AG08395 (cell line): Measurements from ENCODE around the gene A1BG.
A peak's percentile ranks its signal among the peaks of the same experiment; 100 is the strongest.

Experiments
- DNase-seq: peaks from one replicate; pipeline ENCODE4 v3.0.0; 2012; ENCODE audit warnings: mixed read lengths, low spot score

The A1BG gene, protein sequence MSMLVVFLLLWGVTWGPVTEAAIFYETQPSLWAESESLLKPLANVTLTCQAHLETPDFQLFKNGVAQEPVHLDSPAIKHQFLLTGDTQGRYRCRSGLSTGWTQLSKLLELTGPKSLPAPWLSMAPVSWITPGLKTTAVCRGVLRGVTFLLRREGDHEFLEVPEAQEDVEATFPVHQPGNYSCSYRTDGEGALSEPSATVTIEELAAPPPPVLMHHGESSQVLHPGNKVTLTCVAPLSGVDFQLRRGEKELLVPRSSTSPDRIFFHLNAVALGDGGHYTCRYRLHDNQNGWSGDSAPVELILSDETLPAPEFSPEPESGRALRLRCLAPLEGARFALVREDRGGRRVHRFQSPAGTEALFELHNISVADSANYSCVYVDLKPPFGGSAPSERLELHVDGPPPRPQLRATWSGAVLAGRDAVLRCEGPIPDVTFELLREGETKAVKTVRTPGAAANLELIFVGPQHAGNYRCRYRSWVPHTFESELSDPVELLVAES

GRCh38 chr19:58352760-58353671 is at the start of gene A1BG:
TSS of gene A1BG (minus strand) at chr19:58353492. CDS start at chr19:58353437, 55 bp downstream.
- DNase-seq = no peak

DNA sequence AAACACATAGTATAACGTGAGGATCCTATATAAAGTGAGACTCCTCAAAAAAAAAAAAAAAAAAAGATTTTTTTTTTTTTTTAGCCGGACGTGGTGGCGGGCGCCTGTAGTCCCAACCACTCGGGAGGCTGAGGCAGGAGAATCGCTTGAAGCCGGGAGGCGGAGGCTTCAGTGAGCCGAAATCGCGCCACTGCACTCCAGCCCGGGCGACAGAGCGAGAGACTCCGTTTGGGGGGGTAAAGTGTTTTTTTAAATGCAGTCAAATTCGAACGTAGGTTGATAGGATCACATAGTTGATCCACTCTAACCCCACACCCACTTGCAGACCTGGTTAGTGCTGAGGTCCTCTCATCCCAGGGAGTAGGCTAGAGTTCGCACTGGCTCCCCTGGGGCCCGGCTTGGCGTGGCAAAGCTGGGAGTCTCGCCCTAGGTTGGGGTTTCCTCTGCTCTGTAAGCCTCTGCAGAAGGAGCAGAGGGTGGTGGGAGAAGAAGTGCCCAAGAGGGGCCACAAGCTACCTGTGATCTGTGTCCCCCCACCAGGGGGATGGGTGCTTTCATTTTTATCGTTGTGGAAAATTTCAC is 48.6 kb upstream of the A1BG start:
- DNase-seq = no peak

DNA sequence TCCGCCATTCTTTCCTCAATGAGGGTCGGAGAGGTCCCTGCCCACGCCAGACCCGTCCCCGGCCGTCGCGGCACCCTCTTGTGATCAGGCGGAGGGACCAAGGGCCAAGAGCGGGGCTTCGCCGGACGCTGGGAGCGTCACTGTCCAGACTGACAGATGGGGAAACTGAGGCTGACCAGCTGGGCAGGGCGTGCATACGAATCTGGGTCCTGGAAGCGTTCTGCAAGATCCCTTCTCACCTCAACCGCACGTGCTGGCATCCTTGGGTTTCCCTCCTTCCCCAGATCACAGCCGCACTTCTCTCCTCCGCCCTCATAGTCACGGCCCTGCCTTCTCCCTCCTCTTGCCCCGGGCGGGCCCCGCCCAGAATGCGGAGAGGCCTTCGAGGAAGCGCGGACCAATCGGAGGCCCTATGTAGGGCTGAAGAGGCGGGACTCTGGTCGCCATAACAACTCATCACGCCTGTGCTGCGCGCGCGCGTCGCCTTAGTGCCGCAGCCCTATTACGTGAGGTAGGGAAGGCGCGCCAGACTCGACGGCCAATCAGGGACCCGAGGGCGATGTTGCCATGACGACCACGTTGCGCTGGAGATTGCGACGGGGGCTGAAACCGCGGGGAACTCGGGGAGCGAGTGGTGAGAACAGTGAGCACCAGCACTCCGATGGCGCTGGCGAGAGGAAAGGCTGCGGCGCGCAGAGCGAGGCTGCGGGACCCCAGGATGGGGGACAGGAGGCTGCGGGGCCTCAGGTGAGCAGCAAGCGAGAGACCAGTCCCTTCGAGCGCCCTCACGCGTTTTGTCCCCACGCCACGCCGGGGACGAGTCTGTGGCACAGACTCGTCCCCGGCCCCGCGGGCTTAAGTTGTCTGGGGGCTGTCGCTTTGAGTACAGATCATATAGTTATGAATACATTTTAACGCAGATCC is 47.9 kb upstream of the A1BG start:
- peak; percentile 100 for DNase-seq

DNA sequence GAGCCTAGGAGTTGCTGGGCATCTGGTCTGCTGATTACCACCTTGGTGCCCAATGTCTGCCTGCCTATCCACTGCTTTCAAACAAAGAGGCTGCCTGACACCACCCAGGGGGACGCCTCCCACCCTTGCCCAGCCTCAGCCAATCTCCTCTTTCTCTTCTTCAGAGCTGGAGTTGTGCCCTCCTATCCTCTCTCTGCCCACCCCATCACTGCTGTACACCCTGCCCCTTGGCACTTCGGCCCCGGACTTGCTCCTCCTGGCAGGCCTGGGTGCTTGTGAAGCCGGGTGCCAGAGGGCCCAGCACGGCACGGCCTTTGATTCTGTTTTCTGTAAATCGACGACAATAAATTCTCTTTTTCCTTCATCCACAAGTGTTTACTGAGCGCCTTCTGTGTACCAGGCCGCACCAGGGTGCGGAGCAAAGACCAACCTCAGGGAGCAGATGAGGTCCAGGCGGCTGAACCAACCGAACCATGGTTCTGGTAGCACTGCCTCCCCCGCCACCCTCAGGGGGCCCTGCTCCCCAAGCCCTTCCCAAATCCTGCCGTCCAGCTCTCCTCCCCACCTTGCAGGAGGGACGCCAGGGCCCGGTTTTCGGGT is 47.1 kb upstream of the A1BG start:
- peak; percentile 28 for DNase-seq

- no peak for DNase-seq
Observed at GRCh38 chr19:58399903-58400302, 46.6 kb upstream of the A1BG start.

DNA sequence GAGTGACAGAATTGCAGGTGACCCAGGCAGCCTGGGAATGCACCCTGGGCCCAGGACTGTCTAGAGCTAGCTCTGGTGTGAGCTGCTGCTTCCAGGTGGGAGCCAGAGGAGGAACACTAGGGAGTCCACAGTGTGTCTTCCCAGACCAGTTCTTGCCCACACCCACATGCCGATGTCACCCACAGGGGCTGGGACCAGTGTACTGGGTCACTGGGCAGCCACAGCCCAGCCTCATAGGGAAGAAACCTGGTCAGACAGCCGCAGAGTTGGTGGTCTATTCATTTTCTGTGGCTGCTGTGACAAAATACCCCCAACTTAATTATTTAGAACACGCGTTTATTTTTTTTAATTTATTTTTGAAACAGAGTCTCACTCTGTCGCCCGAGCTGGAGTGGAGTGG is 45.3 kb upstream of the A1BG start:
- no peak for DNase-seq

- DNase-seq = no peak
Observed at GRCh38 chr19:58398087-58398486, 44.8 kb upstream of the A1BG start.

DNA sequence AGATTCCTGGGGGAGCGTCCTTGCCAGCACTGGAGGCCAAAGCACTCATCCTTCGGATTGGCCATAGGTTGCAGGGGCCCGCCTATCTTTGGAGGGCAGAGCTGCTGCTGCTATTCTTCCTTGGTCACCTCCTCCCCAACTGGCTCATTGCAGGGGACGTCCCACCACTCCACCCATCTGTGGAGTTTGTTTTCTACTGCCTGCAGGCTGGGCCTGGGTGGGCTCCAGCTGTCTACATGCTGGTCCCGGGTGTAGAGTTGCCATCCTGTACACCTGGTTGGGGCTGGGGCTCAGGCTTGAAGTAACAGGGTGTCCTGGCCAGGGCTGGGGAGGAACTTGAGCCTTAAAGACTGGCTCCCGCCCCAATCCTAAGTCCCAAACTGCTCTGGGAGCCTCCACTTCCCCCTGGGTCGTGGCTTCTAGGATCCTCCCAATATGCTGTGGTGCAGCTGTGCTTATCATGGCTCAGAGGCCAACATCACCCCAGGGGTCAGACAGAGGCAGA is 44.3 kb upstream of the A1BG start:
- no peak for DNase-seq

GRCh38 chr19:58396691-58397532 is 43.6 kb upstream of the A1BG start:
- DNase-seq = no peak

- DNase-seq = no peak
Observed at GRCh38 chr19:58395979-58396627, 42.8 kb upstream of the A1BG start.

GRCh38 chr19:58395220-58395978 is 42.1 kb upstream of the A1BG start, which contains the start of gene RNF225:
TSS of gene RNF225 (plus strand) at chr19:58395656. CDS start at chr19:58396090, 434 bp downstream.
- DNase-seq = no peak

- no peak for DNase-seq
Observed at GRCh38 chr19:58394821-58395219, 41.5 kb upstream of the A1BG start.

DNA sequence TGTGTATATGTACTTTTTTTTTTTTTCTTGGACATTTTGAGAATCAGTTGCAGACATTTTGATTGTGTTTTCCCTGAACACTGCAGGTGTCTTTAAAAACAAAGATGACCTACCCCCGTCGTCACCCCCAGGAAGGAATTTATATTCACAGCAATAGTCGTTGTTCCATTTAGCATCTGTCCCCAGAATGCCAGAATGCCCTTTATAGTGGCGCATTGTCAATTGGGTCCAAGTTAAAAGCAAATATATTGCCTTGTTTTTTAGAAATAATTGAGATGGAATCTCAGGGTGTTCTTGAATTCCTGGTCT is 40.4 kb upstream of the A1BG start:
- DNase-seq = no peak

DNA sequence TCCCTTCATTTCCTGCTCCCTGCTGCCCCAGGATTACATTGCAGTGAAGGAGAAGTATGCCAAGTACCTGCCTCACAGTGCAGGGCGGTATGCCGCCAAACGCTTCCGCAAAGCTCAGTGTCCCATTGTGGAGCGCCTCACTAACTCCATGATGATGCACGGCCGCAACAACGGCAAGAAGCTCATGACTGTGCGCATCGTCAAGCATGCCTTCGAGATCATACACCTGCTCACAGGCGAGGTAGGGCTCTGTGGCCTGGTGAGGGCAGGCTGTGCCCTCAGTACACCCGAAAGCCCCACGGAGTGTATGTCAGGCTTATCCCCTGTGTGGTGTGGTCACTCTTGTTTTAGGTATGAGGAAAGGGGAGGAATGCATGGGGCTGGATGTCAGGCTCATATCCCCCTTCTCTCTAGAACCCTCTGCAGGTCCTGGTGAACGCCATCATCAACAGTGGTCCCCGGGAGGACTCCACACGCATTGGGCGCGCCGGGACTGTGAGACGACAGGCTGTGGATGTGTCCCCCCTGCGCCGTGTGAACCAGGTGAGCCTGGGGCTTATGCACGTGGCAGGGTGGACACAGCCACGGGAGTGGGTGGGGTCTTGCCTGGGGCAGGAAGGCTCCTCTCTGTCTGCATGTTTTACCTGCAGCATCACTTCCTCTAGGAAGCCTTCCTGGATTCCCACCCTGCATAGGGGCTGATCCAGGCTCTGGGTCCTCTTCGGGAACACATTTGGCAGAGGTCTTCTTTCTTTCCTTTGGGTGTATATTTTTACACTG is 39.8 kb upstream of the A1BG start:
- DNase-seq = no peak

DNA sequence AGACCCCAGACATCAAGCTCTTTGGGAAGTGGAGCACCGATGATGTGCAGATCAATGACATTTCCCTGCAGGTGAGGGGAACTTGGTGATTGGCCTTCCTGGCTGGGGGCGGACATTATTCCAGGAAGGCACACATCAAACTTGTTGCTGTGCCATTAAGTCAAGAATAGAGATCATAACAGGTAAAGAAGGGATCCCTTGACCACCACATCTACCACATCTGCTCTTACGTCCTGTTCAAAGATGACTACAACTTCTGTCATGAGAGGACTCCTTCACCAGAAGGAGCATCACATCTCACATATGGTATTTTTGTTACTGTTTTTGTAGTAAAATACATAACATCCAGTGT is 34.9 kb upstream of the A1BG start:
- DNase-seq = no peak

GRCh38 chr19:58387338-58388174 is 34.3 kb upstream of the A1BG start:
- no peak for DNase-seq
